KOPT-K1 (cell line): Measurements from ENCODE around the gene COX18.
A peak's percentile ranks its signal among the peaks of the same experiment; 100 is the strongest.

ENCODE experiments used
- H3K27ac ChIP-seq: fragments of 200-600 bp; sonication (generic); 2 replicates; pipeline ENCODE4 v1.5.1; 2016; ENCODE audit warnings: antibody characterized with exemption, mild to moderate bottlenecking, low read depth, low read length; ENCODE audit not compliant: poor library complexity, severe bottlenecking
- H3K36me3 ChIP-seq: fragments of 200-600 bp; sonication (generic); 2 replicates; pipeline ENCODE4 v1.5.1; 2017; ENCODE audit warnings: antibody characterized with exemption, mild to moderate bottlenecking, low read length, moderate library complexity; ENCODE audit not compliant: insufficient read depth
- H3K9me3 ChIP-seq: fragments of 200-600 bp; sonication (generic); 2 replicates; pipeline ENCODE4 v1.5.1; 2017; ENCODE audit warnings: antibody characterized with exemption, low read length, mild to moderate bottlenecking; ENCODE audit not compliant: insufficient read depth, poor library complexity, severe bottlenecking

COX18 gene

GRCh38 chr4:73069338-73070073 lies at the start of gene COX18:
COX18 (minus strand) TSS chr4:73069716; CDS start chr4:73069649, 67 bp downstream.
- Histone ChIP-seq H3K27ac (peak within 1 kb of the TSS; percentile 93), H3K36me3 (peaks cover 38% of the 10 kb centered on the region), H3K9me3 (no peaks in the 10 kb centered on the region)

- Histone ChIP-seq H3K27ac (no peak overlapping the region), H3K36me3 (peaks cover 97% of the 10 kb centered on the region), H3K9me3 (no peaks in the 10 kb centered on the region)
Observed at GRCh38 chr4:73109493-73109892, 40.0 kb upstream of the COX18 start.

GRCh38 chr4:73104695-73105094 lies 35.2 kb upstream of the COX18 start:
- H3K9me3 ChIP-seq = no peaks in the 10 kb centered on the region
- peaks cover 97% of the 10 kb centered on the region for H3K36me3 ChIP-seq
- no peak overlapping the region for H3K27ac ChIP-seq

- Histone ChIP-seq H3K36me3 (peaks cover 97% of the 10 kb centered on the region), H3K27ac (no peak overlapping the region), H3K9me3 (no peaks in the 10 kb centered on the region)
Observed at GRCh38 chr4:73103799-73104503, 34.4 kb upstream of the COX18 start.

- Histone ChIP-seq H3K9me3 (no peaks in the 10 kb centered on the region), H3K27ac (no peak overlapping the region), H3K36me3 (peaks cover 97% of the 10 kb centered on the region)
Observed at GRCh38 chr4:73099143-73099542, 29.6 kb upstream of the COX18 start.

GRCh38 chr4:73098713-73099112 lies 29.2 kb upstream of the COX18 start:
- no peaks in the 10 kb centered on the region for H3K9me3 ChIP-seq
- H3K27ac ChIP-seq = no peak overlapping the region
- H3K36me3 ChIP-seq = peaks cover 97% of the 10 kb centered on the region

- Histone ChIP-seq H3K36me3 (peaks cover 99% of the 10 kb centered on the region), H3K27ac (no peak overlapping the region), H3K9me3 (no peaks in the 10 kb centered on the region)
Observed at GRCh38 chr4:73098016-73098415, 28.5 kb upstream of the COX18 start.

GRCh38 chr4:73092868-73093267 lies 23.4 kb upstream of the COX18 start:
- peaks cover 91% of the 10 kb centered on the region for H3K36me3 ChIP-seq
- no peak overlapping the region for H3K27ac ChIP-seq
- no peaks in the 10 kb centered on the region for H3K9me3 ChIP-seq

GRCh38 chr4:73090738-73091137 lies 21.2 kb upstream of the COX18 start:
- Histone ChIP-seq H3K36me3 (peaks cover 79% of the 10 kb centered on the region), H3K27ac (no peak overlapping the region)

GRCh38 chr4:73087871-73088270 lies 18.4 kb upstream of the COX18 start:
- Histone ChIP-seq H3K36me3 (peaks cover 78% of the 10 kb centered on the region), H3K9me3 (no peaks in the 10 kb centered on the region), H3K27ac (no peak overlapping the region)

More at GRCh38 chr4:73090738-73091137, 21.2 kb upstream of the COX18 start:
- no peaks in the 10 kb centered on the region for H3K9me3 ChIP-seq

- Histone ChIP-seq H3K27ac (peak overlapping the region; percentile 47), H3K36me3 (peaks cover 77% of the 10 kb centered on the region), H3K9me3 (no peaks in the 10 kb centered on the region)
Observed at GRCh38 chr4:73086095-73086868, 16.8 kb upstream of the COX18 start.

- Histone ChIP-seq H3K36me3 (peaks cover 97% of the 10 kb centered on the region), H3K9me3 (no peaks in the 10 kb centered on the region), H3K27ac (no peak overlapping the region)
Observed at GRCh38 chr4:73080789-73081188, 11.3 kb upstream of the COX18 start.

GRCh38 chr4:73075832-73076231 lies 6.3 kb upstream of the COX18 start:
- no peaks in the 10 kb centered on the region for H3K9me3 ChIP-seq
- no peak overlapping the region for H3K27ac ChIP-seq
- peaks cover 82% of the 10 kb centered on the region for H3K36me3 ChIP-seq

GRCh38 chr4:73070074-73070390 lies 516 bp upstream of the COX18 start:
- Histone ChIP-seq H3K36me3 (peaks cover 38% of the 10 kb centered on the region), H3K27ac (peak overlapping the region; percentile 93), H3K9me3 (no peaks in the 10 kb centered on the region)
